Spleen (tissue), 7 donors: Measurements from ENCODE around the gene VWA2.

Experiments used
- POLR2A ChIP-seq, 3 donors: fragments of 450-650 bp; IDR thresholded peaks; one replicate each; pipeline ENCODE4 v1.5.1; 2017; ENCODE audit warnings: antibody characterized with exemption in 3 of 3, mild to moderate bottlenecking in 1 of 3
- TF ChIP-seq, protein P1 (sequence below), 11 experiments: fragments of 200-600 bp in 7 of 11; fragments of 450-650 bp in 4 of 11; sonication (generic) in 4 of 11; IDR thresholded peaks in 8 of 11; conservative IDR thresholded peaks in 3 of 11; 1 replicate in 7 of 11; 2 replicates in 4 of 11; pipeline versions ENCODE4 v1.4.0 to v1.8.0; 2016 to 2021; ENCODE audit warnings: antibody characterized with exemption in 11 of 11, inconsistent platforms in 4 of 11, mild to moderate bottlenecking in 1 of 11
- donor health status: DM: no; HTN: no; CAD: no; lungs with moderate emphysema.
- donor health status: DM: no; HTN: no; CAD: no.
- donor health status: DM: no; HTN: no; CAD: no.

DNA sequence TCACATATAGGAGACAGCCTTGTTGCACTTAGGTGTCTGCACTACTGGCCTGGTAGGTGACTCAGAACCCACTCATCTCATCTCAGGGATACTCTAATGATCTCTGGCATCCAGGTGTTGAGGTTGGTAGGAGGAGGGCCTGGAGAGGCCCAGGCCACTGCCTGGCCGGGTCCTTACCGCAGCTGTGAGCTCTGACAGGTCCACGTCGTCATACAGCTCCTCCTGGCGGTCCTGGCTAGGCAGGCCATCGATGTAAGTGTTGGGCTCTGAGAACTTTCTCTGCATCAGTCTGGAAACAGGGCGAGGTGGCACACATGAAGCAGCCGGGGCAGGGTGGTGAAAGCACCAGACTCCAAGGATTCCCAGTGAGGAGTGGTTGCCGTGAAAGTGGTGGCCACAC is 62.1 kb downstream of the VWA2 start:
- TF ChIP-seq, protein P1, sequence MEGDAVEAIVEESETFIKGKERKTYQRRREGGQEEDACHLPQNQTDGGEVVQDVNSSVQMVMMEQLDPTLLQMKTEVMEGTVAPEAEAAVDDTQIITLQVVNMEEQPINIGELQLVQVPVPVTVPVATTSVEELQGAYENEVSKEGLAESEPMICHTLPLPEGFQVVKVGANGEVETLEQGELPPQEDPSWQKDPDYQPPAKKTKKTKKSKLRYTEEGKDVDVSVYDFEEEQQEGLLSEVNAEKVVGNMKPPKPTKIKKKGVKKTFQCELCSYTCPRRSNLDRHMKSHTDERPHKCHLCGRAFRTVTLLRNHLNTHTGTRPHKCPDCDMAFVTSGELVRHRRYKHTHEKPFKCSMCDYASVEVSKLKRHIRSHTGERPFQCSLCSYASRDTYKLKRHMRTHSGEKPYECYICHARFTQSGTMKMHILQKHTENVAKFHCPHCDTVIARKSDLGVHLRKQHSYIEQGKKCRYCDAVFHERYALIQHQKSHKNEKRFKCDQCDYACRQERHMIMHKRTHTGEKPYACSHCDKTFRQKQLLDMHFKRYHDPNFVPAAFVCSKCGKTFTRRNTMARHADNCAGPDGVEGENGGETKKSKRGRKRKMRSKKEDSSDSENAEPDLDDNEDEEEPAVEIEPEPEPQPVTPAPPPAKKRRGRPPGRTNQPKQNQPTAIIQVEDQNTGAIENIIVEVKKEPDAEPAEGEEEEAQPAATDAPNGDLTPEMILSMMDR (IDR thresholded peaks at IDR 0.05 in 8 of 11, conservative IDR thresholded peaks at IDR 0.05 in 3 of 11), result no peak
- no peak for TF ChIP-seq POLR2A (IDR thresholded peaks at IDR 0.05)
